Measurements from ENCODE around the gene HDAC4. TPM values are rescaled to one million over a fixed set of nuclear protein-coding genes. Genes with fewer than 3 reads are reported as not detected.

HDAC4 gene
- total and polyA plus RNA-seq, 12 donors = 3.7 to 40.0 (median 25.5) TPM

GRCh38 chr2:239312741-239313667 is 87.8 kb downstream of the HDAC4 start:
- peak overlapping the region in 3 of 10 donors; percentile 7 to 27 (median 19) for H3K4me3 ChIP-seq
- DNase-seq (peak in 1 of 2 donors; percentile 27), ATAC-seq (peak in 6 of 8 donors; percentile 3 to 29 (median 16))
- WGBS, 2 donors = 63 to 68% methylated on average over 33 of the region's 33 CpGs
- H3K4me1 ChIP-seq = peaks cover 32 to 79% (median 75%) of the 10 kb centered on the region in 9 donors
- TF ChIP-seq CTCF (IDR thresholded peaks at IDR 0.05) = no peak
- H3K9me3 ChIP-seq = peaks cover 0 to 10% (median 0%) of the 10 kb centered on the region in 11 donors
- intact Hi-C loops (cut with DNase I) = no loop called here
- no peaks in the 10 kb centered on the region for H3K27me3 ChIP-seq
- no peaks in the 10 kb centered on the region for H3K36me3 ChIP-seq
- H3K27ac ChIP-seq = peak overlapping the region; percentile 3 to 77 (median 62)

GRCh38 chr2:239312081-239312511 is 88.7 kb downstream of the HDAC4 start:
- Histone ChIP-seq H3K4me1 (peaks cover 28 to 79% (median 75%) of the 10 kb centered on the region in 9 donors), H3K27ac (peak overlapping the region in 6 of 10 donors; percentile 47 to 91 (median 74)), H3K27me3 (no peaks in the 10 kb centered on the region), H3K4me3 (no peak overlapping the region), H3K36me3 (no peaks in the 10 kb centered on the region), H3K9me3 (peaks cover 0 to 10% (median 0%) of the 10 kb centered on the region in 11 donors)
- TF ChIP-seq CTCF (IDR thresholded peaks at IDR 0.05) = no peak
- peak in 1 of 2 donors; percentile 3 for DNase-seq
- intact Hi-C loops (cut with DNase I) = no loop called here
- WGBS, 2 donors = 95% methylated on average over 10 of the region's 10 CpGs
- no peak for ATAC-seq

- intact Hi-C loops (cut with DNase I) = no loop called here
- Histone ChIP-seq H3K27ac (peak overlapping the region in 7 of 10 donors; percentile 3 to 96 (median 84)), H3K4me3 (no peak overlapping the region), H3K9me3 (peaks cover 0 to 10% (median 0%) of the 10 kb centered on the region in 11 donors), H3K4me1 (peaks cover 32 to 79% (median 74%) of the 10 kb centered on the region in 9 donors), H3K27me3 (no peaks in the 10 kb centered on the region), H3K36me3 (no peaks in the 10 kb centered on the region)
- 71 to 80% methylated on average over 28 of the region's 28 CpGs for WGBS, 2 donors
- TF ChIP-seq CTCF (IDR thresholded peaks at IDR 0.05) = no peak
- DNase-seq = peak in 1 of 2 donors; percentile 16
- peak in 6 of 8 donors; percentile 10 to 62 (median 34) for ATAC-seq
These were observed 89.4 kb downstream of the HDAC4 start for GRCh38 chr2:239311132-239312040.
